NCI-H460 (cell line): ENCODE measurements around the gene PSMD10. TPM values are rescaled to one million over a fixed set of nuclear protein-coding genes. Genes with fewer than 3 reads are reported as not detected.

Experiments used
- DNase-seq: peaks from one replicate; pipeline ENCODE4 v3.0.0-alpha.2; 2016; ENCODE audit warnings: low read depth; ENCODE audit errors: extremely low read depth
- total RNA-seq: library from RNA; depleted of rRNA; stranded (reverse); fragments of >200 nt; shearing (Covaris generic); gene quantifications from 2 replicates; pipeline ENCODE4 v1.2.3, GENCODE V29; 2014; rRNA removed

Gene PSMD10
- total RNA-seq, 1 experiment from 2014 or later: 106 TPM

DNA sequence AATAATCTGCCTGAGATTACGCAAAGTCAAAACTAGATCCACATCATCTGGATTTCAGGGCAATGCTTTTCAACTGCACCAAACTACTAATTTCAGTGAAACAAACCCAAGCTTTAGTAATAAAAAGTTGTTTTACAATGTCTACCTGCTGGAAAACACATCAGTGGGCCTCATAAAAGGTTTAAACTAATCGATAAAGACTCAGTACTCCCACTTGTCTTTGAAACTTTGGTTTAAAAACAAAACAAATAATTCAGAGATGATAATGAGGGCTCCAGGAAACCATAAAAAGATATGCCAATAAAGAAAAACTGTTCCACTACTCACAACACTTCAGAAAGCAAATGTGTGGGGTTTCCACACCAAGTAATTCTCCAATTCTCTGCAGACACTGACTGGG lies 10.2 kb downstream of the PSMD10 start:
- DNase-seq: no peak

DNA sequence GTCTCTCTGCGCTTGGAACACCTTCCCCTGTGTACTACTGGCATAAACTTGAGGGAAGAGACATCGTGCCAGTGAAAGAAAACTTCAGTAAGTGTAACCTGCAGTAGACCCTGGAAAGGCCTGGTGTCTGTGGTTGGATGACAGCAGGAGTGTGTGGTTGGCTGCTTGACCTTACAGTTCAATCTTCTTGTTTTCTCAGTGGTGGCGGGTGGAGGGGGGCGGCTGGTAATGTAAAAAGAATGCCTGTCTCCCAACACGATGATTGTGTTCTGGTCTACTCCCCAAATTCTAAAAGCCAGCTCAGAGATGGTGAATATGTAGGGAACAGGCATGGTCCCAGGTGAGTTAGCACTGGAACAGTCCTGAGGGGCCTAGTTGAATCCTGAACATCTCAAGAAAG lies 18.6 kb downstream of the PSMD10 start:
- no peak for DNase-seq

DNA sequence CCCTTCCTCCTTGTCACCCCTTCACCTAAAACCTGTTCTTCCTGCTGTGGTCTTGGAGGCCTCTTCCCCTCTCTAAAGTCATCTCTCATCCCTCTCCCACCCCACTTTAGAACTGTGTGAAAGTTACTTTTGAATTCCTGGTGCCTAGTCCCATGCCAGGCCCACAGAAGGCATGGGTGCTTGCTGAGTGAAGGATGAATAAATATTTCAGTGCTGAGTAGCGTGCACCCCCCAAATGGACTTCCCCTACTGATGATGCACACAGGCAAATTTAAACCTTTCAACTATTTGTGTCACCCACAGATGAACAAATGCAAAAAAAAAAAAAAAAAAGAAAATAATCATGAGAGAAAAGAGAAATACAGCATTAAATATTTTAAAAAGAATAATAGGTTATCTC lies 19.8 kb downstream of the PSMD10 start:
- no peak for DNase-seq

DNA sequence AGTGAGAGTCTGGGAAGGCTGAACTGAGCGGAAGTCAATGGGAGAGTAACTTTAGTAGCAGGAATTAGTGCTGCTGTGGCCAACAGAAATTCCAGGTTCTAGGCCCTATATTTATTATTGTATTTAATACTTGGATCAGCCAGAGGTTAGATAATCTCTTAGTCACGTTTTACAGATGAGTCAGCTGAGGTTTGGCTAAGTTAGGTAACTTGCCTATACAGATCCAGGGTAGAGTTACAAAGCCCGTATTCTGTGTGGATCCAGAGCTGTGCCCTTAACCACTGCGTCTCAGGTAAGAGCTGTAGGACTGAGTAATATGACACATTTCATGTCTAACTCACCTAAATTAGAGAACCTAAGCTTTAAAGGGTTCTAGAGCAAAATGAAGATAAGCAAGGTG lies 20.5 kb downstream of the PSMD10 start:
- DNase-seq: no peak

DNA sequence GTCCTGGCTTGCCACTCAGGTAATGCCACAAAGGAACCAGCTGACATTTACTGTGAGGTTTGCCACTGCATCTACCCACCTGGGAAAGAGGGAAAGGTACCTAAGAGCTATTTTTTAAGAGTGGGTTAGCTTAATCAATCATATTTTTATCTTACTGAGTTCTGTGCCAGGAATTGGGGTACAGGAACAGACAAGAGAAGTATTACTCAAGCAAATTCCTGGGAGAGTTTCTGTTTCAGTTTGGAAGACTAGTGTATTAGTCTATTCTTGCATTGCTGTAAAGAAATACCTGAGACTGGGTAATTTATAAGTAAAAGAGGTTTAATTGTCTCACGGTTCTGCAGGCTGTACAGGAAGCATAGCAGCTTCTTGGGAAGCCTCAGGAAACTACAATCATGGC lies 23.2 kb downstream of the PSMD10 start:
- no peak for DNase-seq

DNA sequence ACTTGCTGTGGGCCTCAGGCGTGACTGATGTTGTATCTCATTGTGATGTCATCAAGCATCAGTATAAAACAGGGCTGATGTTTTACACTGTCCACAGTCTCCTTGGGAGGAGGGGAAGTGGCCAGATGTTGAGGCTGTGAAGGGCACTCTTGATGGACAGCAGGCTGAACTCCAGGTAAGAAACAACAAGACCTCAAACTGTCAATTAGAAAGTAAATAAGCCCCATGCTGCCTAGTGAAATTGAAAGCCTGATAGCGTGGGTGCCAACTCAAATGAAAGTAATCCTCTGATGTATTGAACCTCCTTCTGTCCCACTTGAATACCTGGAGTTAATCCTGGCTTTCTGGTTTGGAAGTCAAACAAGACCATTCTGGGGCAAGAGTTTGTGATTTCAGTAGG lies 26.7 kb downstream of the PSMD10 start:
- no peak for DNase-seq

DNA sequence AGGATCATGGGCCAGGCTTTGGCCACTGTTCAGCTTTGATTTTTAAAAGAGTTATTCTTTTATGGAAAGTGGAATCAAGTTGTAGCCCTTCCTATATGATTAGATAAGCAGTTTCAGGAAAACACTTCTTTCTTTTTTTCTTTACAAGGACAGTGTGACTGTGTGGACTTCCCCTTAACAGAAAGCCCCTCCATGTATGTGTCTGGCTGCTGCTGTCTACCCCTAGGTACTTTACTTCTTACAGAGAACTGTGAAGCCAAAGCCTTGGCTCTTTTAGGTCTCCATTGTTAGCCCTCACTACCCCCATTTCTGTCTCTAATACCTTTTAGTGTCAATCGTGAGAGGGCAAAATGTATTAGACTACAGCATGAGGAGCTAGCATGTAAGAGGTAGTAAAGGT lies 27.3 kb downstream of the PSMD10 start:
- DNase-seq: no peak

DNA sequence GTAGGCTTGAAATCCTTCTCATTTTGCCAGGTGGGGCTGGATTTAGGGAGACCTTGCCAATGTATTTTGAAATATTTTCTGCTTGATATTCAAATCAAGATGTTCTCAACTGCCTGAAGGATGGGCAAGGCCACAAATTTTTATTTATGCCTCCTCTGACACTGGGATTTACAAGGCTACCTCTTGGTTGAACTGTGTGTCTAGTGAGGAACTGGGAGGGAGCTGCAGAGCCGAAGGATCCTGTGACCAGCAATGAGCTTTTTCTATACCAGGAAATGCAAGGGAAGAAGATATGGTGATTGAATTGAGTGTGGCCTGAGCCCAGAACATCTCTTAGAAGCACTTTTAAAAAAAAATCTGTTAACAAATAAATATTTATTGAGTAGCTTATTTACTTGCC lies 31.5 kb downstream of the PSMD10 start:
- DNase-seq: no peak

DNA sequence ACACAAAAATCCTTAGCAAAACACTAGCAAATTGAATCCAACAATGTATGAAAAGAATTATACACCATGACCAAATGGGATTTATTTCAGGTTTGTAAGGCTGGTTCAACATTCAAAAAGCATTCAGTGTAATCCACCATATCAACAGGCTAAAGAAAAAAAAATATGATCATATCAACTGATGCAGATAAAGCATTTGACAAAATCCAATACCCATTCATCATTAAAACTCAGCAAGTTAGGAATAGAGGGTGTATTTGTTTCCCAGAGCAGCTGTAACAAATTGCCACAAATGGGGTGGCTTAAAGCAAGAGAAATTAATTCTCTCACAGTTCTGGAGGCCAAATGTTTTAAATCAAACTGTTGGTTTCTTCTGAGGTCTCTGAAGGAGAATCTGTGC lies 35.8 kb downstream of the PSMD10 start:
- DNase-seq: no peak

DNA sequence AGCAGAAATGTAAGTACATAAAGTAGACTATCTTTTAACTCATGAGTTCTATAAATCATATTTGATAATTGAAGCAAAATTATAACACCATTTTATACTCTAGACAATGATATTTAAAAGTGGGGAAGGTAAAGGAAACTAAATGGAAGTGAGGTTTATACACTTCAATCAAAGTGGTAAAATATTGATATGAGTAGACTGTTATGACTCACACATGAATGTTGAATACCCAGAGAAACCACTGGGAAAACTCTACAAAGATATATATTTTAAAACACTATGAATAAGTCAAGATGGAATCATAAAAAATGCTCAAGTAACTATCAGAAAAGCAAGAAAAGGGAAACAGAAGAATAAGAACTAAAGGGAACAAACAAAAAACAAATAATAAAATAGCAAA lies 38.1 kb downstream of the PSMD10 start:
- no peak for DNase-seq

DNA sequence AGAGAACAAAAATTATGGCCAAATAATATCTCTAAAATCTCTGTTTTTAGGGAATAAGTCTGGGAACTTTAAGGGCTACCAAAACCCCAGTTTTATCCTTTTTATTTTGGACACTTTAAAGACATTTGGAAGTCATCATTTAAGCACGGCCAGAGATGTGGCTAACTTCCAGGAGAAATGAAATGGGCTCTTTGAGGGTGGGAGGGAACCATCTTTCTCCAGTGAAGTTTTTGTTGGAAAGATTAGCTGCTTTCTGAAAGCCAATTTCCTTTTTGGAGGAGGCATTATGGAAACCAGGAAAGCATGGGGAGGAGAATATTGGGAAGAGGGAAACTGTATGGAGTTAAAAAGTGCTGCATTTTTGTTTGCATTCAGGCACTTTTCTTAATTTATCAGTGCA lies 41.7 kb downstream of the PSMD10 start:
- no peak for DNase-seq

DNA sequence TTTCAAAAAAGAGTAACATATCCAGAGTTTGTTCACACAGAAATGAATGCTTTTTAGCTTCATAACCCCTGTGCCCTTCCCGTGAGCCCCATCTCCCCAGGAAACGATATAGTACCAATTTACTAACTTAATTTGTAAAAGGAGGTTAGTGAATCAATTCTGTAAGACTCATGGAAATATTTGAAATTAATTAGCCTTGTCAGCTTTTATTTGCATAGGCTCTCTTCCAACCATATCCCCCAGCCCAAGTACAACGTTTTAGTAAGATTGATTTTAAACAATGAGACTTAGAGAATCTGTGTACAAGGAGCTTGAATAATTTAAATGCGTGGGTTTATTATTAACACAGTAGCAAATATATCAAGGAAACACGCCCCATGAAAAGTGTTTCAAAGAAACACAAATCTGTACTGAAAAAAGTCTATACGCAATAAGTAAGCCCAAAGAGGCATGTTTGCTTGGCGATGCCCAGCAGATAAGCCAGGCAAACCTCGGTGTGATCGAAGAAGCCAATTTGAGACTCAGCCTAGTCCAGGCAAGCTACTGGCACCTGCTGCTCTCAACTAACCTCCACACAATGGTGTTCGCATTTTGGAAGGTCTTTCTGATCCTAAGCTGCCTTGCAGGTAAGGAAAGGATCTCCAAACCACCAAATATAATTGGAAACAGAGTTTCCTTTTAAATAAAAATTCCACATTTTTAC lies 46.6 kb downstream of the PSMD10 start, which contains the start of gene VSIG1:
Gene VSIG1 (plus strand): TSS at position 512 of the 703 bp plus-strand sequence. CDS start 66 bp downstream, at position 578.
- DNase-seq: no peak

DNA sequence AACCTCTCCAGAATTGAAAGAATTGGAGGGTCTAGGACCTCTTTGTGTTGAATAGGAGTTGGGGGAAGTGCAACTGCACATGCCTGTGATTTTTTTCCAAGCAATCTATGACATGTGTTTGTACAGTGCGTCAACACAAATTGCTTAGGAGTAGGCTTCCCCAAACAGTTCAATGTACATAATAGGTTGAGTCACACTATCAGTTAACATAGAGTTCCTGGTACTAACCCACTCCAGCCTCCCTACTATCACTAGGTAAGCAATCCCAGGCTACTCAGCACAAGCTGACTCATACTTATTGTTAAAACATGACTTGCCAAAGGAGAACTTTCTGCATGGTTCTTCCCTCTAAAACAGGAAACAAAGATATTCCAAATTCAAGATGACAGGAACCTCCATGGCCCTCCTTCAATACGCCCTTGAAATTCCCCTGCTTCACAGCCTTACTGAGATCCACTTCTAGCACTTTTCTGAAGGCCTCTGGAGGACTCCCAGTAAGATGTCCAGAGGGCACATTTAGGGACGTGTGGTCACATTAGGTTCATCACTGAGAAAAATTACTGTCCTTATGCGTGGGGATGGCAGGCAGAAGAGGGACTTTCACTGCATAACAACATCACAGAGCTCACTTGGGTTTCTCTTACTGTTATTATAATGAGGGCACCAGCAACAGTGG lies 54.9 kb downstream of the PSMD10 start:
- peak; percentile 73 for DNase-seq

DNA sequence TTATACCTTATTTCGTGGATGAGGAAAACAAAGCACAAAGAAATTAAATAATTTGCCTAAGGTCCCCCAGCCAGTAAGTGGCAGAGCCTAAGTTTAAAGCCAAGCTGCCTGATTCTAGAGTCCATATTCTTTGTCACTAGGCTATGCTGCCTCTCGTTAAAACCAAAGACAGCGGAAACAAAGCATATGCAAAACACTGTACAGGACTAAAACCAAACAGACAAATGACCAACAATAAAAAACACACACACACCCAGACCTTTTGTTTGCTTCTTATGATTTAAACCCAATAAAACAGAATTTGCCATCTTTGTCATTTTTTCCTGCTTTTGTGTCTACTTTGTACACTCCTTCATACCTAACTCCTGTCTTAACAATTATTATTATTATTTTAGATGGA lies 56.6 kb downstream of the PSMD10 start:
- DNase-seq: no peak

Other genes with a start within 250 kb of the PSMD10 start
- gene TEX13B, start 109.2 kb downstream of the PSMD10 start, total RNA-seq: not detected in 2 replicates
- gene VSIG1, start 46.5 kb downstream of the PSMD10 start, total RNA-seq: not detected in 2 replicates
- gene ATG4A, start 236 bp upstream of the PSMD10 start, total RNA-seq: 8.3 and 9.4 TPM in 2 replicates